NAMALWA (cell line): ENCODE data around the gene CYTL1.
"Not testable (repeated sequence)": the region's sequence is repeated elsewhere in the genome, so short reads cannot be mapped to it uniquely, and the experiment has no call there.

Experiments used
- DNase-seq: peaks from one replicate; pipeline ENCODE4 v3.0.0-alpha.2; 2015; ENCODE audit warnings: low spot score

CYTL1 gene

DNA sequence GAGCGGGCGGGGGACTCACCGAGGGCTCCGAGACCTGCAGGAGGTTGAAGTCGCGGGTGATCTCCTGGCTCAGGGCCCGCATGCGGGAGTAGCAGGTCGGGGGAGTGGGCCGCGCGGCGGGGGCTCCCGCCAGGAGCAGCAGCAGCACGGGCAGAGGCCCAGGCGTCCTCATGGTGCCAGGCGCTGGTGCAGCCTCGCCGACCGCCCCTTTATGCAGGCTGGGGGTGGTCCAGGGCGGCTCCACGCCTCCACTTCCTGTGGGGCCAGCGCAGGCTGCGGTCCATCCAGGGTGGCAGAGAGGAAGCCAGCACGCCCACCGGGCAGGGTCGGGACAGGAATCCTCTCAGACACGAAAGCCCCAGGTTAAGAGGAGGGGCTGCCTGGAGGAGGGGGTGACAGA is at the start of gene CYTL1:
Gene CYTL1 (minus strand): TSS at position 185 of the 400 bp plus-strand sequence. CDS start 13 bp downstream, at position 172.
- no peak for DNase-seq

GRCh38 chr4:5067908-5068307 is 48.6 kb upstream of the CYTL1 start:
- DNase-seq, result no peak

DNA sequence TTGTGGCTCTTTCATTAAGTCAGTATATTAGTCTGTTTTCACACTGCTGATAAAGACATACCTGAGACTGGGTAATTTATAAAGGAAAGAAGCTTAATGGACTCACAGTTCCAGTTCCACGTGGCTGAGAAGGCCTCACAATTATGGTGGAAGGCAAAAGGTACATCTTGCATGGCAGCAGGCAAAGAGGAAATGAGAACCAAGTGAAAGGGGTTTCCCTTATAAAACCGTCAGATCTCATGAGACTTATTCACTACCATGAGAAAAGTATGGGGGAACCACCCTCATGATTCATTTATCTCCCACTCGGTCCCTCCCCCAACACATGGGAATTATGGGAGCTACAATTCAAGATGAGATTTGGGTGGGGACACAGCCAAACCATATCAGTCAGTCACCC is 47.7 kb upstream of the CYTL1 start:
- not testable (repeated sequence) for DNase-seq

DNA sequence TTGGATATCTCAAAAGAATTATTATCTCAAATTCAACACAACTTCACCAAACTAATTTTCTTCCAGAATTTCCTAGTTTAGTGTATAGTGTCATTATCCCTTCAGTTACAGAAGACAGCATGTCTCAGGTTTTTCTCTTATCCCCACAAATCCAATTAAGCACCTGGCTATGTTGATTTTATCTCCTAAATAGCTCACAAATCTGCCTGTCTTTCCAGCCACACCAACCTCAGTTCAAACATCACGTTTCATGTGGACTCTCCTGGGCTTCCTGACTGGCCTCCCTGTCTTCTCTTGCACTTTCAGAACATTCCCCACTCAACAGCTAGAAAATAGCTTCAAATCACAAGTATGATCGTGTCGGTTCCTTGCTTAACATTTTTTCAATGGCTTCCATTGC is 46.8 kb upstream of the CYTL1 start:
- no peak for DNase-seq

GRCh38 chr4:5055411-5055810 is 36.2 kb upstream of the CYTL1 start:
- no peak for DNase-seq

- DNase-seq, result no peak
These were observed 35.3 kb upstream of the CYTL1 start for GRCh38 chr4:5054532-5054931.

DNA sequence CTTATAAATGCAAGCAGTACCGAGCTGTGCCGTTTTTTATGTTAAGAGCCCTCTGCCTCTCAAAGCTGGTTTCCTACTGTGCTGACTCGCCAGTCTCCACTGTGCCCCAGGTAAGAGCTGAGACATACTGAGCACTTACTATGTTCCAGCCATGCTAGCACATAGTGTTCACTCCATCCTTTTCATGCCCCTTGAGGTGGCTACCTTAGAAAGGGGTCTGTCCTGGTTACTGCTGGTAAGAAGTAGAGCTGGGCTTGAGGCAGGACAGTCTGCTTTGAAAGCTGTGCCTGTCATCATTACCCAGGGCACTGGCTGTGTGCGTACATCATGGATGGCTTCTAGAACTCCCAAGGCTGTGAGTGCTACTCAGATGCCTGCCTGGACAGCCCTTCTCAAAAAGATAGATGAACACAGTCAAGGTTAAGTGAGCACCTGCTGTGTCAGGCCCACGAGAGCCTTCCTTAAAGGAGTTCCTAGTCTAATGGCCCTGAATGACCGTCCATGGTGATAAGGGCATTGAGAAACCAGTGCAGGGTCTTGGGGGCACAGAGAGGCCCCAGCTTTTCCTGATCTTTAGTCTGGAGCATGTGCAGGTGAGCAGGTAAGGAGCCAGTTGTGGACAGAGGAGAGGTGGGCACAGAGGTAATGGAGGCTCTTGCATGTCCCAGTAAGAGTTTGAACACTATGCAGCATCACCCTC is 33.6 kb upstream of the CYTL1 start:
- DNase-seq, result no peak

GRCh38 chr4:5052204-5052702 is 33.0 kb upstream of the CYTL1 start:
- no peak for DNase-seq

GRCh38 chr4:5051278-5052203 is 32.3 kb upstream of the CYTL1 start, which contains the start of gene STK32B:
Gene STK32B, plus strand, starts transcription at chr4:5051480.
- DNase-seq, result no peak

DNA sequence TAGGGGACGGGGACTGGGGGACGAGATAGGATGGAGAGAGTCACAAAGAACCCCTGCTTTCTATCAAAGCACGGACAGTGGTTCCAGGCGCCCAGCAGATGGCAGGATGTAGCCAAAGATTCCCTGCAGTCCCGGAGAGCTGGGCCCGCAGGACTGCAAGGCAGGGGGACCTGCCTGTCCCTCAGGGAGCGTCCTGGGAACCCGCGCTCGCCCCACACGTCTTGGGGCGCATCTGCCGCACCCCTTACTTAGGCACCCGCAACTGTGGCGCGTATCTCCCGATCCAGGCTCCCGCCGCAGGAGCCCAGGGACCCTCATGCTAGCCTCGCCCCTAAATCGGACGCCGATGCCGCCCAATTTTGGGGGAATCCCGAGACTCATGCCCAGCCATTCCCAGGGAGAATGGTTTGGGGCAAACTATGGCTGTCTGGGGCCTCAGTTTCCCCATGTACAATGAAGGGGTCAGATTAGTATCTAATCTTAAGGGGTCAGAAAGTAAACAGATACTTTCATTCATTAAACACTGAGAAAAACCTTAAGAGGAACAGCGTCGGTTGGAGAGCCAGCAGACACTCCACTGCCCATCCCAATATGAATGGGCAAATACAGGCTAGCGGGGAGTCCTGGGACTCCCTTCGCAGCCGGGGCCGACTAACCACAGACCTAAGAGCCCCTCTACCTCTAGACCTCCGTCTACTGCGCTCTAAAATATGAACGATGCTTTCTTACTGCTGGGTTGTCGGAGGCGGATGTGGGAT is 31.4 kb upstream of the CYTL1 start:
- DNase-seq, result peak; percentile 17

- DNase-seq, result no peak
These were observed 29.5 kb upstream of the CYTL1 start for GRCh38 chr4:5048721-5049120.

DNA sequence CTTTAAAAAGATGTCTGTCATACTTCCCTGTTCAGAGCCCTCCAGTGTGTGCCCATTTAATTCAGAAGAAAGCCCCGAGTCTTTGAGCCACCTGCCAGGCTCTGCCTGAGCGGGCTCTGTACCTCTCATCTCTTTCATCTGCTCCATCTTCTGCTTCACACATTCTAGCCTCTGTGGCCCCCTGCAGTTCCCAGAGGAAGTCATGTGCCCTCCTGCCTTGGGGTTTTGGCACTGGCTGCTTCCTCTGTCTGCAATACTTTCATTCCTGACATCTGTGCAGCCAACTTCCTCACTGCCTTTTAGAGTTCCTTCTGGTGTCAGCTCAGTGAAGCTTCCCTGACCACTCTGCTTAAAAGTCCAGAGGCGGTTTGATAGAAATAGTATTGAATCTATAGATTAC is 25.8 kb upstream of the CYTL1 start:
- DNase-seq, result no peak

DNA sequence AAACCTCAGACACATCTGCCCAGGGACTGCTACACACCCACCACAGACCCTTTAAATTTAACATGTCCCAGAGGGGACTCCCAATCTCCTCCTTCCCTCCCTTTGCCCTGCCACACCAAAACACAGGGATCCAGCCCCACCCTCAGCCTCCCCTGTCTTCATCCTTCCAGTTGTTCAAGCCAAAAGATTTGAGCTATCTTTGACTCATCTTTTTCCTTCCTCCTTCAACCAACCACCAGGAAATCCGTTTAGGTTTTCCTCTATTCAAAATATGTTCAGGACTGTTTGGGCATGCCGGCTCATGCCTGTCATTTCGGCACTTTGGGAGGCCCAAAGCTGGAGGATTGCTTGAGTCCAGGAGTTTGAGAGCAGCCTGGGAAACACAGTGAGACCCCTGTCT is 25.1 kb upstream of the CYTL1 start:
- DNase-seq, result no peak

GRCh38 chr4:5043579-5043978 is 24.3 kb upstream of the CYTL1 start:
- no peak for DNase-seq

DNA sequence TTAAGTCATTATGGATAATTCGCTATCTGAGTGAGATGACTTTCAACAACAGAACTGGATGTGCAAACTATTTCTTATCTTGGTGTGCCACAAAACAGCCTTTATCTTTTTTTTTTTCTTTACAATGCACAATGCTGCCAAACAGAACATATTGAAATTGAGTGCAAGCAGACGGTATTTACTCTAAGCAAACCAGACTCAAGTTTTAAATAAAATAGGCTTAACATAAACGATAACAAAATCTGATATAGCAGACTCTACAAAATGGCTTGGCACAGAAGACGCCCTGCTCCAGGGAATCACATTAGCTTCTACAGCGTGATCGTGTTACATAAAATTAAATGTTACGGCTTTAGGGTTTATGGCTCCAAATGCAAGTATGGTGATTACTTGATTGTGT is 22.4 kb upstream of the CYTL1 start:
- no peak for DNase-seq

DNA sequence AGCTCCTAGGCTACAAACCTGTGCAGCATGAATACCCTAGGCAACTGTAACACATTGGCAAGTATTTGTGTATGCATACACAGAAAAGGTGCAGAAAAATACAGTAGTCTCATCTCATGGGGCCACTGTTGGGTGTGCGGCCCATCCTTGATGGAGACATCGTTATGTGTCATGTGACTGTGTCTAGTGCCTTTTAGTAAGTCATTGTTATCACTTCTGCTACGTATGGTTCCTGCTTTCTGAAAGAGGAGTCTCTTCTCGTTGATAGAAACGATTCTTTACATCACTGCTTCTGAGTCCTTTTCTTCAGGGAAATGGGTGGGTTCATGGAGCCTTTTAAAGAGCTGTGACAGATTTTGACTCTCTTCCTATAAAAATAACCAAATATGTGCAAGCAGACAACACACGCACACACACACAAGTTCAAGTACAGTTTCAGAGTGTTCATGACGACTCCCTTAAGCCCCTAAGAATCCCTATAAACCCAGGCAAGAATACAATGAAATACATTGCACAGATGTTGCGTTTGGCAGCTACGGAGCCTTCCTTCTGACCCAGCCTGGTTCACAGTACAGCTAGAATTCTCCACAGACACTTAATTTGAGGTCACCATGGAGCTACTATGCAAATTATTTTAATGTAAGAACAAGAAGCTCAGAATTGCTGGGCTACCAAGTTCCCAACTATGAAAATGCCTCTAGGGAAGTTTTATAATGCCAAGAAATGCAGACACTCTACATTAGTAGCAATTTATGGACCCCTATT is 21.8 kb upstream of the CYTL1 start:
- DNase-seq, result no peak

- DNase-seq, result no peak
These were observed 20.5 kb upstream of the CYTL1 start for GRCh38 chr4:5039800-5040199.

GRCh38 chr4:5037553-5038551 is 18.6 kb upstream of the CYTL1 start:
- no peak for DNase-seq

- peak; percentile 9 for DNase-seq
These were observed 17.0 kb upstream of the CYTL1 start for GRCh38 chr4:5036239-5036638.

- no peak for DNase-seq
These were observed 14.9 kb upstream of the CYTL1 start for GRCh38 chr4:5034206-5034605.
